ENCODE measurements around the gene CARNS1. TPM values are rescaled to one million over a fixed set of nuclear protein-coding genes. Genes with fewer than 3 reads are reported as not detected.
"Not testable (repeated sequence)": the region's sequence is repeated elsewhere in the genome, so short reads cannot be mapped to it uniquely, and the experiment has no call there.

The CARNS1 gene
- total and polyA plus RNA-seq, 7 donors: 2.1 to 27.5 (median 7.0) TPM

GRCh38 chr11:67423466-67423865, 8.0 kb downstream of the CARNS1 start:
- WGBS, 3 donors: 63 to 75% (median 69%) methylated on average over 13 of the region's 13 CpGs
- H3K4me3 ChIP-seq: no peak overlapping the region
- H3K36me3 ChIP-seq (ENCODE audit: insufficient read depth in 1 of 2, low read depth in 1 of 2): no peaks in the 10 kb centered on the region
- no peak for TF ChIP-seq CTCF (IDR thresholded peaks at IDR 0.05)
- H3K9me3 ChIP-seq: no peaks in the 10 kb centered on the region
- no peak for ATAC-seq
- no peak overlapping the region for H3K27ac ChIP-seq
- H3K27me3 ChIP-seq (ENCODE audit: insufficient read depth in 3 of 3, low read length in 2 of 3): no peaks in the 10 kb centered on the region
- DNase-seq: no peak
- intact Hi-C loops (cut with DNase I): no loop called here
- peaks cover 25% of the 10 kb centered on the region for H3K4me1 ChIP-seq

GRCh38 chr11:67423891-67424613, 8.6 kb downstream of the CARNS1 start:
- H3K4me3 ChIP-seq: no peak overlapping the region
- ATAC-seq: no peak
- H3K27me3 ChIP-seq (ENCODE audit: insufficient read depth in 3 of 3, low read length in 2 of 3): no peaks in the 10 kb centered on the region
- H3K9me3 ChIP-seq: no peaks in the 10 kb centered on the region
- intact Hi-C loops (cut with DNase I): no loop called here
- H3K27ac ChIP-seq: no peak overlapping the region
- H3K36me3 ChIP-seq (ENCODE audit: insufficient read depth in 1 of 2, low read depth in 1 of 2): no peaks in the 10 kb centered on the region
- peaks cover 21% of the 10 kb centered on the region for H3K4me1 ChIP-seq
- WGBS, 3 donors: 76 to 80% (median 79%) methylated on average over 31 to 34 of the region's 34 CpGs
- TF ChIP-seq CTCF (IDR thresholded peaks at IDR 0.05): no peak
- DNase-seq: no peak

- Histone ChIP-seq H3K4me3 (peak overlapping the region; percentile 96), H3K36me3 (ENCODE audit: insufficient read depth in 1 of 2, low read depth in 1 of 2) (peaks cover 0 to 30% of the 10 kb centered on the region in 2 donors), H3K27ac (peak overlapping the region; percentile 92), H3K4me1 (peaks cover 25% of the 10 kb centered on the region)
- intact Hi-C loops (cut with DNase I): loop anchor here (5.0 kb wide), 1 partner anchor 40 kb away; the partner anchor contains the start of gene TMEM134 (in 2 of the 2)
- not testable (repeated sequence) for DNase-seq; H3K9me3 ChIP-seq; H3K27me3 ChIP-seq (ENCODE audit: insufficient read depth in 3 of 3, low read length in 2 of 3)
- WGBS, 3 donors: 70 to 75% (median 72%) methylated on average over 19 of the region's 19 CpGs
- peak in 1 of 4 donors; percentile 12 for ATAC-seq
Observed at GRCh38 chr11:67427364-67427859, 11.9 kb downstream of the CARNS1 start.

- no peaks in the 10 kb centered on the region for H3K9me3 ChIP-seq
- peak within 1 kb of the TSS; percentile 96 for H3K4me3 ChIP-seq
- no peak for TF ChIP-seq CTCF (IDR thresholded peaks at IDR 0.05)
- peaks cover 25% of the 10 kb centered on the region for H3K4me1 ChIP-seq
- H3K36me3 ChIP-seq (ENCODE audit: insufficient read depth in 1 of 2, low read depth in 1 of 2): peaks cover 0 to 39% of the 10 kb centered on the region in 2 donors
- H3K27me3 ChIP-seq (ENCODE audit: insufficient read depth in 3 of 3, low read length in 2 of 3): no peaks in the 10 kb centered on the region
- 0% methylated on average over 60 to 68 of the region's 68 CpGs for WGBS, 3 donors
- intact Hi-C loops (cut with DNase I): loop anchor here (5.0 kb wide), 1 partner anchor 39 kb away; the partner anchor contains the start of gene TMEM134 (in 2 of the 2)
- peak; percentile 99 for DNase-seq
- ATAC-seq: peak; percentile 93 to 97 (median 95)
- peak within 1 kb of the TSS; percentile 92 for H3K27ac ChIP-seq
Observed at GRCh38 chr11:67428052-67429001, 12.8 kb downstream of the CARNS1 start, which contains the start of gene RPS6KB2. Gene RPS6KB2, plus strand, starts transcription at chr11:67428494. Its CDS starts 52 bp downstream, at chr11:67428546.
